ENCODE measurements around the gene MSH5.

- TF ChIP-seq CTCF (conservative IDR thresholded peaks at IDR 0.05; ENCODE audit: low read length) (no peak), EZH2phosphoT487 (IDR thresholded peaks at IDR 0.05; ENCODE audit: borderline replicate concordance, low read depth, low read length) (no peak)
Observed at GRCh38 chr6:31744422-31744821, 4.6 kb downstream of the MSH5 start.

All from OCI-LY7 (cell line).